Tibial nerve (tissue), 4 donors: ENCODE results near the gene CGNL1. TPM values are rescaled to one million over a fixed set of nuclear protein-coding genes. Genes with fewer than 3 reads are reported as not detected.

Experiments used
- DNase-seq, 2 donors: peaks; one replicate each; pipeline ENCODE4 v3.0.0-alpha.2; 2019; ENCODE audit warnings: low spot score in 2 of 2
- H3K27ac ChIP-seq, 4 donors: fragments of 200-600 bp; sonication (generic) in 3 of 4; one replicate each; pipeline ENCODE4 v1.5.1; 2017 to 2019; ENCODE audit warnings: mild to moderate bottlenecking in 1 of 4
- H3K27me3 ChIP-seq, 2 donors: fragments of 200-600 bp; sonication (generic) in 1 of 2; one replicate each; pipeline versions ENCODE4 v1.5.1 to v1.6.0; 2017 to 2019
- H3K36me3 ChIP-seq, 3 donors: fragments of 200-600 bp; sonication (generic); one replicate each; pipeline ENCODE4 v1.5.1; 2018 to 2019
- H3K4me1 ChIP-seq, 4 donors: fragments of 200-600 bp; sonication (generic) in 3 of 4; one replicate each; pipeline ENCODE4 v1.5.1; 2017 to 2019
- H3K4me3 ChIP-seq, 4 donors: fragments of 200-600 bp; sonication (generic) in 3 of 4; one replicate each; pipeline ENCODE4 v1.5.1; 2017 to 2019; ENCODE audit warnings: mild to moderate bottlenecking in 1 of 4, moderate library complexity in 1 of 4
- H3K9me3 ChIP-seq, 4 donors: fragments of 200-600 bp; sonication (generic) in 3 of 4; one replicate each; pipeline ENCODE4 v1.5.1; 2017 to 2019
- EP300 ChIP-seq, 2 donors: sonication (generic); formaldehyde crosslinking; IDR thresholded peaks; one replicate each; pipeline ENCODE4 v1.6.1; 2017; ENCODE audit warnings: antibody characterized with exemption in 2 of 2, mild to moderate bottlenecking in 1 of 2
- POLR2A ChIP-seq, 2 donors: fragments of 450-650 bp; IDR thresholded peaks; one replicate each; pipeline ENCODE4 v1.6.1; 2017; ENCODE audit warnings: antibody characterized with exemption in 2 of 2, mild to moderate bottlenecking in 2 of 2, moderate library complexity in 2 of 2
- WGBS, 2 donors: methylation state at CpG; one replicate each; pipeline ENCODE4 v1.1.5; 2018; 5-methylcytosine and 5-hydroxymethylcytosine counted together
- total RNA-seq, 4 donors: library from RNA; depleted of rRNA; stranded (reverse); fragments of >200 nt; gene quantifications; one replicate each; pipeline ENCODE4 v1.1.0, GENCODE V29; 2016
- TF ChIP-seq, protein P1 (sequence below), 5 experiments: fragments of 200-600 bp in 3 of 5; fragments of 450-650 bp in 2 of 5; sonication (generic) in 3 of 5; IDR thresholded peaks; one replicate each; pipeline ENCODE4 v1.5.1; 2016 to 2019; ENCODE audit warnings: antibody characterized with exemption in 5 of 5, mild to moderate bottlenecking in 3 of 5, moderate library complexity in 2 of 5

Gene CGNL1
- total RNA-seq, 4 donors from 2014 or later: 15.9 to 36.7 (median 29.2) TPM

DNA sequence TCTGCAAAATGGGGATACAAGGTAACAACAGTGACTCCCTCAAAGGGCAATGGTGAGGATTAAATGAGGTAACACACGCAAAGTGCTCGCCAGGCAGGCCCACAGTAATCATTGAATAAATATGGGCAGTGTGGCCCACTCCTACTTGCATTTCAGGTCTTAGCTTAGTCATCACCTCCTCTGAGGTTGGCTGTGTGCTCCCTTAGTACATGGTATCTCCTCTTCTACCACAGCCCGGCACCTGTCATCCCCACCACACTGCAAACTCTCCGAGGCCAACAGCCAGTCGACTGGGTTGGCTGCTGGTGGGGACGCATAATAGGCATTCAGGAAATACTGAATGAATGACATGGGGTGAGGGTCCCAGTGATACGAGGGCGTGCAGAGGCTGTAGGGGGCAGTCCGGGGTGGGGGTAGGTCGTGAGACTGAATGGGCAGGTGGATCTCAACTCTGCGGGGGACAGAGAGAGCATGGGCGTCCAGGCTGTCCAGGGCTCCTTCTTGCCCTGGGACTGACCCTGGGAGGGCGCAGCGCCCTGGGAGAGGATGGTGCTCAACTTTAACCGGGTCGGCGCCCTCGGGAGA, 215.0 kb downstream of the CGNL1 start:
- H3K9me3 ChIP-seq: no peaks in the 10 kb centered on the region
- peak overlapping the region in 3 of 4 donors; percentile 24 to 59 (median 53) for H3K4me3 ChIP-seq
- no peak for DNase-seq
- H3K27ac ChIP-seq: no peak overlapping the region
- TF ChIP-seq EP300 (IDR thresholded peaks at IDR 0.05) (no peak), POLR2A (IDR thresholded peaks at IDR 0.05) (no peak)
- TF ChIP-seq, protein P1, sequence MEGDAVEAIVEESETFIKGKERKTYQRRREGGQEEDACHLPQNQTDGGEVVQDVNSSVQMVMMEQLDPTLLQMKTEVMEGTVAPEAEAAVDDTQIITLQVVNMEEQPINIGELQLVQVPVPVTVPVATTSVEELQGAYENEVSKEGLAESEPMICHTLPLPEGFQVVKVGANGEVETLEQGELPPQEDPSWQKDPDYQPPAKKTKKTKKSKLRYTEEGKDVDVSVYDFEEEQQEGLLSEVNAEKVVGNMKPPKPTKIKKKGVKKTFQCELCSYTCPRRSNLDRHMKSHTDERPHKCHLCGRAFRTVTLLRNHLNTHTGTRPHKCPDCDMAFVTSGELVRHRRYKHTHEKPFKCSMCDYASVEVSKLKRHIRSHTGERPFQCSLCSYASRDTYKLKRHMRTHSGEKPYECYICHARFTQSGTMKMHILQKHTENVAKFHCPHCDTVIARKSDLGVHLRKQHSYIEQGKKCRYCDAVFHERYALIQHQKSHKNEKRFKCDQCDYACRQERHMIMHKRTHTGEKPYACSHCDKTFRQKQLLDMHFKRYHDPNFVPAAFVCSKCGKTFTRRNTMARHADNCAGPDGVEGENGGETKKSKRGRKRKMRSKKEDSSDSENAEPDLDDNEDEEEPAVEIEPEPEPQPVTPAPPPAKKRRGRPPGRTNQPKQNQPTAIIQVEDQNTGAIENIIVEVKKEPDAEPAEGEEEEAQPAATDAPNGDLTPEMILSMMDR (IDR thresholded peaks at IDR 0.05): no peak
- H3K4me1 ChIP-seq: peaks cover 0 to 41% (median 2%) of the 10 kb centered on the region in 4 donors
- WGBS, 2 donors: 30 to 54% methylated on average over 10 to 18 of the region's 18 CpGs
- peaks cover 0 to 6% of the 10 kb centered on the region in 2 donors for H3K27me3 ChIP-seq
- no peaks in the 10 kb centered on the region for H3K36me3 ChIP-seq

DNA sequence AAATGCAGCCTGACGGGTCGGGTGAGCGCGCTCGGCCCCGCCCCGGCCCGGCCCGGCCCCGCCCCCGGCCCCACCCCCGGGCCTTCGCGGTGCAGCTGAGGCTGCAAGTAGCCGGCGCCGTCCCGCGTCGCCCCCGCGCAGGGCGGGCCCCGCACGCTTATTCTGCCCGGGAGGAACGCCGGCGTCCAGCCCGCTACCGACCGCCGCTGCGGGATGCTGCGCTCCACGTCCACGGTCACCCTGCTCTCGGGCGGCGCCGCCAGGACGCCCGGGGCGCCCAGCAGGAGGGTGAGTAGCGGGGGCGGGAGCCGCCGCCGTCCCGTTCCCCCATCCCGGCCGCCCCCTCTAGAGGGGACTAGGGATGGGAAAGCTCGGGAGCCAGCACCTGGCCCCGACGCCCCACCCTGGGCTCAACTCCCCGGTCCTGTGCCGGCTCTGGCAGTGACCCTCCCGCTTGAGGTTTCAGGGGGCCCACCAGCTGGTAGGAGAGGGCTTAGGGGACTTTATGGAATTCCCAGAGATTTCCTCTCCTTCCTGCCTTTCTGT, 215.6 kb downstream of the CGNL1 start, which contains the start of gene MYZAP:
Gene MYZAP (plus strand): TSS at position 83 of the 546 bp plus-strand sequence. CDS start 131 bp downstream, at position 214.
- peak within 1 kb of the TSS in 1 of 4 donors; percentile 74 for H3K27ac ChIP-seq
- H3K27me3 ChIP-seq: peaks cover 0 to 6% of the 10 kb centered on the region in 2 donors
- TF ChIP-seq, protein P1 (IDR thresholded peaks at IDR 0.05): no peak
- no peak for TF ChIP-seq EP300 (IDR thresholded peaks at IDR 0.05)
- TF ChIP-seq POLR2A (IDR thresholded peaks at IDR 0.05): no peak
- H3K4me3 ChIP-seq: peak within 1 kb of the TSS; percentile 24 to 59 (median 55)
- peaks cover 0 to 41% (median 2%) of the 10 kb centered on the region in 4 donors for H3K4me1 ChIP-seq
- no peaks in the 10 kb centered on the region for H3K36me3 ChIP-seq
- H3K9me3 ChIP-seq: no peaks in the 10 kb centered on the region
- 1 to 3% methylated on average over 27 to 29 of the region's 58 CpGs for WGBS, 2 donors
- DNase-seq: no peak

DNA sequence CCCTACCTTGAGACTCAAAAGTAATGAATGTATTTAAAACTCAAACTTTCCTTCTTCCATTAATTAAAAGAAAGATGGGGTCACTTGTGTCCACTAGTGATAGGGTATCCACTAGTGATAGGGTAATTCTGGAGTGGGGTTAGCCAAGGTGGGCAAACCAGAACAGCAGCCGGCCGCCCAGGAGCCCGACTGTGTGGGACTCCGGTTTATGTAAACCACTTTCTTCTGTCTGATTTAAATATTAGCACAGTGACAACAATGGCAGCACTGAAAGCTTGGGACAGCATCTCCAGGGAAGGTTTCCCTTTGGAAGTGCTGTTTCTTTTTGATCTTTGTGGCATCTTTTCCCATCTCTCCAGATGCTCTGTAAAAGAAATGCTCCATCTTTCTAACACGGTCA, 216.1 kb downstream of the CGNL1 start:
- Histone ChIP-seq H3K4me3 (peak overlapping the region in 3 of 4 donors; percentile 53 to 59 (median 57)), H3K27ac (peak overlapping the region in 1 of 4 donors; percentile 74), H3K27me3 (peaks cover 0 to 6% of the 10 kb centered on the region in 2 donors), H3K36me3 (no peaks in the 10 kb centered on the region), H3K9me3 (no peaks in the 10 kb centered on the region), H3K4me1 (peaks cover 0 to 41% (median under 1%) of the 10 kb centered on the region in 4 donors)
- whole genome bisulfite sequencing, 2 donors: 66 to 69% methylated on average over 5 of the region's 5 CpGs
- TF ChIP-seq, protein P1 (IDR thresholded peaks at IDR 0.05): no peak
- no peak for TF ChIP-seq EP300 (IDR thresholded peaks at IDR 0.05)
- no peak for TF ChIP-seq POLR2A (IDR thresholded peaks at IDR 0.05)
- no peak for DNase-seq

DNA sequence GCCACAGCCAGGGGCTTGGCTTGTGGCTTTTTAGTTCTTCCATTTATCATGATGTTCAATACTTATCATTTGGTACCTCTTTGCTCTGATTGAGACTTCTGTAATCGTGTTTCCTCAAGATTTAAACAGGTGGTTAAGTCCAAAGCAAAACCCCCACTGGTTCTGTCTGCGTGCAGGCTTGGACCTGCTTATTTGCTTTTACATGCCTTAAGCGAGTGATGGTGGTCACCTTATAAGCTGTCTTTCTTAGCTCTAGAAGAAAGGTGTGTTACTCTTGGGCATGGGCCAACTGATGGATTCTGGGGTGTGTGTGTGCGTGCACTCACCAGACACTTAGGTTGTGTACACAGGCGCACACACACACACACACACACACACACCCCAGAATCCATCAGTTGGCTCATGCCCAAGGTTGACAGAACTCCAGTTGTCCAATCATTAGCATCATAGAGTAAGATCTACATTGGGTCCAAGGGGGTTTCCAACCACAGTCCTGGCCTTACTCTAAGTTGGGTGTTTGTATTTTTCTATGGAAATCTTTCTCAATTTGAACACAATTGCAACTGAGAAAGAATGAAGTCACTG, 216.6 kb downstream of the CGNL1 start:
- no peak for TF ChIP-seq POLR2A (IDR thresholded peaks at IDR 0.05)
- no peak for TF ChIP-seq EP300 (IDR thresholded peaks at IDR 0.05)
- TF ChIP-seq, protein P1 (IDR thresholded peaks at IDR 0.05): no peak
- no peak overlapping the region for H3K27ac ChIP-seq
- DNase-seq: no peak
- H3K4me3 ChIP-seq: no peak overlapping the region
- H3K9me3 ChIP-seq: no peaks in the 10 kb centered on the region
- peaks cover 0 to 6% of the 10 kb centered on the region in 2 donors for H3K27me3 ChIP-seq
- 85 to 88% methylated on average over 5 of the region's 5 CpGs for WGBS, 2 donors
- H3K36me3 ChIP-seq: no peaks in the 10 kb centered on the region
- H3K4me1 ChIP-seq: peaks cover 0 to 41% (median 0%) of the 10 kb centered on the region in 4 donors

DNA sequence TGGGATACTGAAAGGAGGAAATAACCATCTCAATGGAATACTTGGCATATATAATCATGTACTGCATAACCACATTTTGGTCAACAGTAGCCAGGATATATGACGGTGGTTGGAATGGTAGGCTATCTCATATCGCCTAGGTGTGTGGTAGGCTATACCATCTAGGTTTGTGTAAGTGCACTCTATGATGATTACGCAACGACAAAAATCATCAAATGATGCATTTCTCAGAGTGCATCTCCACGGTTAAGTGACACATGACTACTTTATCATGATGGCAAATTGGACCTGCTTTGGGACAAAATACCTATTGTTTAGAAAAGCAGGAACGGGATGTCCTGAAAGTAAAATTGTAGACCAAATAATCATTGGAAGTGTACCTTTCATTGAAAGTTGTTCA, 218.2 kb downstream of the CGNL1 start:
- no peak overlapping the region for H3K4me3 ChIP-seq
- no peak for DNase-seq
- no peaks in the 10 kb centered on the region for H3K9me3 ChIP-seq
- TF ChIP-seq POLR2A (IDR thresholded peaks at IDR 0.05) (no peak), EP300 (IDR thresholded peaks at IDR 0.05) (no peak)
- TF ChIP-seq, protein P1 (IDR thresholded peaks at IDR 0.05): no peak
- WGBS, 2 donors: 91 to 95% methylated on average over 6 of the region's 6 CpGs
- no peak overlapping the region for H3K27ac ChIP-seq
- H3K36me3 ChIP-seq: no peaks in the 10 kb centered on the region
- H3K4me1 ChIP-seq: peaks cover 0 to 38% (median 0%) of the 10 kb centered on the region in 4 donors
- peaks cover 0 to 6% of the 10 kb centered on the region in 2 donors for H3K27me3 ChIP-seq
